Keratinocyte (primary cell): ENCODE data around the gene TREML1.

Source experiments
- CTCF ChIP-seq, 3 experiments: IDR thresholded peaks in 1 of 3; conservative IDR thresholded peaks in 1 of 3; optimal IDR thresholded peaks in 1 of 3; 2 replicates in 2 of 3; 3 replicates in 1 of 3; pipeline versions ENCODE3 to v1.5.1; 2011; ENCODE audit warnings: low read length in 3 of 3, mild to moderate bottlenecking in 3 of 3, moderate library complexity in 2 of 3, control low read depth in 1 of 3, inconsistent platforms in 1 of 3; ENCODE audit not compliant: insufficient read depth in 2 of 3; ENCODE audit errors: extremely low read depth in 1 of 3
- EZH2 ChIP-seq: IDR thresholded peaks from one replicate; pipeline ENCODE4 v1.6.1; 2012; ENCODE audit warnings: inconsistent platforms, mild to moderate bottlenecking, low read length, moderate library complexity

- TF ChIP-seq CTCF (optimal IDR thresholded peaks at IDR 0.05 in 1 of 3, IDR thresholded peaks at IDR 0.05 in 1 of 3, conservative IDR thresholded peaks at IDR 0.05 in 1 of 3; ENCODE audit: extremely low read depth in 1 of 3, insufficient read depth in 2 of 3, low read length in 3 of 3) (no peak), EZH2 (no peak)
Measured at GRCh38 chr6:41200296-41200900, 46.3 kb upstream of the TREML1 start.
